Limb (tissue), 2 donors: ENCODE measurements around the gene GNB4.

Experiments used
- DNase-seq, 2 donors: peaks; one replicate each; pipeline ENCODE4 v3.0.0-alpha.2; 2016; ENCODE audit errors: extremely low spot score in 2 of 2

Gene GNB4

DNA sequence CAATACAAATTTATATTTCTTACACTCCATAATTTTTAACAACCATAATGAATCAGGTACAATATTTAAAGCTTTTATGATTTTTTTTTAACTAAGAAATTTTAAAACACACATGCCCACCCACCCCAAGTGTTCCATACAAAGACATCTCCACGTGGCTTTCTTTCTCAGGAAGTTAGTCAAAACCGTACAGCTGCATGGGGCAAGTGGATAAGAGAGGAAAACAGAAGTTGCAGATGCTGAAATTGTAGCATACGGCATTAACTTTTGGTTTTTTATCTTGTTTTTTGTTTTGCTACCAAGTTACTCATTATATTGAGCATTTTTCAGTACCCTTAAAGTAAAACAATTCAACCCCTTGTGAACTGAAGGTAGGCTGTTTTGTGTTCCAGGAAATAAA is 14.8 kb downstream of the GNB4 start:
- DNase-seq, result no peak

DNA sequence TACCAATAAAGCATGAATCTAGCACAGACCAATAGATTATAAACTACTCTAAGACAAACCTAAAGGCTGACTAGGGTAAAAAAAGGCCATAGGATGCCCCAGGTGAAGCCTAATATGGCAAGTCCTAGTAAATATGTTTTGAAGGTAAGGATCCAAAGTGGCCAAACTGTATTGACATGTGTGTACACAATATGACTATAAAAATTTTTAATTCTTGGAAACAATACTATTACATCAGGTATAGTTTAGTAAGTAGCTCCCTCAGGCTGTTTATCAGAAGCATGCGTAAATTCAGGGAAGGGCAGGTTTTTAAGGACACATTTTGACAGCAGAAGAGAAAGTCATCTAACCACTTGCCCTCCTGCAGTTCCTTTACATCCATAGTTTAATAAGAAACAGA is 18.8 kb downstream of the GNB4 start:
- DNase-seq, result no peak

DNA sequence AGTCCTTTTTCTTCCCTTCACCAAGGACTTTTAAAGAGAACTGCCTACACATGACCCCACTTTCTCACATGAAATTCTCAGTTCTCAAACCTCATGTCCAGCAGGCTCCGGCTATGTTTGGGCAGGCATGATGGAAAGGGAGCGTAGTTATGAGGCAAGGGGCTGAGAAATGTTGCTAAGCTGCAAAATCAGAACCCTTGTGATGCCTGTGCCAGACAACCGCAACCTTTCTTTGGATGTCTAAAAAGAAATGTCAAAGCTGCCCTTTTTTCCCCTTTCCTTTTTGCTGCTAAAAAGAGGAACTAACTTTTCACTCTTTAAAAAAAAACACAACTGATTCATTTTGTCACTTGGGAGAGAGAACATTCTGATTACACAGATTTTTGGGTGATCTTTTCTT is 19.2 kb downstream of the GNB4 start:
- no peak for DNase-seq

DNA sequence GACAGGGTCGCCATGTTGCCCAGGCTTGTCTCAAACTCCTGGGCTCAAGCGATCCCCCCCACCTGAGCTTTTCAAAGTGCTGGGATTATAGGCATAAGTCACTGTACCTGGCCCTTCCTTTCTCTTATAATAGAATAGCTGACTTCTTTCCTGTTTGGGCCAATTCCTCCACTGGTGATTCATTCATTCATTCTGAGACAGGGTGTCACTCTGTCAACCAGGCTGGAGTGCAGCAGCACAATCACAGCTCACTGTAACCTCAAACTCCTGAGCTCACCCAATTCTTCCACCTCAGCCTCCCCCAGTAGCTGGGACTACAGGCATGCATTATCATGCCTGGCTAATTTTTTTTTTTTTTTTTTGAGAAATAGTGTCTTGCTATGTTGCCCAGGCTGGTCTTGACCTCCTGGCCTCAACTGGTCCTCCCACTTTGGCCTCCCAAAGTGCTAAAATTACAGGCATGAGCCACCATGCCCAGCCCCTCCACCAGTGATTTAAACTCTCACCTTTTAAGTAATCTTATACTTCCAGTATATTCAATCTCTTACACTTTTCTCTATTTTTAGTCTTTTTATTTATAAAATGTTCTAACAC is 20.9 kb downstream of the GNB4 start:
- DNase-seq, result no peak

DNA sequence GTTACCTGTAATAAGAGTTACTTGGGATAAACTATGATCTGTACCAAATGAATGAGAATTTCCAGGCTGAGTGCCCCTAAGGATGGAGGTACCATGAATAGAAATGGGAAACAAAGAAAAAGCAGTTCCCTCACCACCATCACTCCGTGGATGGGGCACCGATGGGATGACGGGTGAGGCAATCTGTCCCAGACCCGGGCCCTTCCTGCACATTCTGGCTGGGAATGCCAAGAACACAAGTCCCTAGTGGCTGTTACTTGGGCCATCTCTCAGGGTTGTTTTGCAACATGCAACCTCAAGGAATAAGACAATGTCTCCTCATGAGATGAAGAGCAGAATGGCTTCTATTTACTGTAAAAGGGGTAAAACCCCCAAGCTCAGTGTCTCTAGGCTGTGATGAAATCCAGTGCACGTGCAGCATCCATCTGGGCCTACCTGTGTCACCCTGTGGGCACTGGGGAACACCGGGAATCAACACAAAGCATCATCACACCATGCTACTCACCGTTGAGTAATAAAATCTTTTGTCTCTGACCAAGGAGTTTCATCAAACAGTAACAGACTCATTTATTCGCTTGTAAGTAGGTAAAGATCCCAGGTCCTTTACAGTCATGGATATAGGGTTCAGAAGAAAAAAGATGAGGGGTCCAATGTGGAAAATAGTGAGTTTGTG is 22.3 kb downstream of the GNB4 start:
- no peak for DNase-seq

DNA sequence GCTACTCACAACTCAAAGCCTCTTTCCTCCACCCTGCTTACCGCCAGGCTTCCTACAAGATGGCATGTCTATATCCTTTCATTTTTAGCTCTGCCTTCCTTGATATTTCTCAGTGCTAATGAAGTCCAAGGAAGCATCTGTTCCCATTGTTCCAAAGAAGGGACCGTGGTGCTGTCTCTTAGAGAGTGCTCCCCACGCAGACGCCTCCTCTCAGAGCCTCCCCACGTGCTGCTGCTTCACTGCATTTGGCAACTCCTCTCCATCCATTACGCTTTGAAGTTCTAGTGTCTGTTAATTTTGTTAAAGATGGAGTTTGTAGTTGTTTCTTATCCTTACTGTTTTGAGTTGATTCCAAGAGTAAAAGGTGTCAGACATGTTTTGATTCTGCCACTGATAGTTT is 26.2 kb downstream of the GNB4 start:
- no peak for DNase-seq

DNA sequence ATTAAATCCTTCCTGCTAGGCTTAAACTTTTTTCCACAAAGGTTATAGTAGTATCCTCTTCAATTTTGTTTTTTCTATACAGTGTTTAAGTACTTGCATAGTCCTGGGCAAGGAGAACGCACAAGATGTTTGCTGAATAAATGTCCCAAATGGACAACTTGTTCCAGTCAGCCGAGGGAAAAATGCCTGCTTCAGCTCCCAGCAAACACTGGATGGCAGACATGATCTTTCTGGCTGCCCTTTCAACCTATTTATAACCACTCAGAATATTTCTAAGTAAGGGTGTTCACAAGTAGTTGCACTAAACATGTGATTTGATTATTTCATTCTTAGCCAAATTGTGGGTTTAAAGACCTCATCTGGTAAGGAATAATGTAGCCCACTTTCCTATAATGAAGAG is 29.8 kb downstream of the GNB4 start:
- DNase-seq, result peak in 1 of 2 donors; percentile 36

DNA sequence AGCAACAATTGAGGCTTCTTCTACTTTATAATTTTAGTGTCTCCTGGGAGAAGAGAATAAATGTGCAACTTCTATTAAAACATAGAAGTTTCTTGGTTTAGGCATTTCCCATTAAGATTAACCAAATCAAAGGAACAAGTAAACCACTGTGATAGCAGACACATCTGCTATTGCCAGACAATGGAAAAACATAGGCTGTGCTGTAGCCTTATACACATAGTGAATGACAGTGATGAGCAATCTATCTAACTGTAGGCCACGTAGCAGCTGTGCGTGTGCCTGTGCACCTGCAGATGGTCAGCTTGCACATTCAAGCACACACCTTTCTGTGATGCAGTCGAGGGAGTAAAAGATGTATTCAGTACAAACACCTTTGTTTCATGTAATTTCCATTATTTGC is 32.7 kb downstream of the GNB4 start:
- DNase-seq, result no peak

DNA sequence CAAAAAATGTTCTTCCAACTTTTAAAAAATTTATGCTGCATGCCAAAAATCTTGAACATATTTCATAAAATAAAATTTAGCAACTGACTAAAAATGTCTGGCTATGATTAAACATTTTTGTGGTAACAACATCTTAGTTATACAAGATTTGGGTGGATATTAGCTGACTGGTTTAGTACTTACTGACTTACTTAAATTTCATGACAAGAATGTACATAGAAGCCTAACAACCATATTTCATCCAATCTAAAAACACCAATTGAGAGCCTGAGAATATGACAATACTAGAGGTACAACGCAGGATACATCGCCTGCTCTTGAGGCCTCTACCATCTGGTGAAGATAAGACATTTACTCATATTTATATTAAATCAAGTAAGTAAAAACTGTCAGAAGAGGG is 34.6 kb downstream of the GNB4 start:
- no peak for DNase-seq

DNA sequence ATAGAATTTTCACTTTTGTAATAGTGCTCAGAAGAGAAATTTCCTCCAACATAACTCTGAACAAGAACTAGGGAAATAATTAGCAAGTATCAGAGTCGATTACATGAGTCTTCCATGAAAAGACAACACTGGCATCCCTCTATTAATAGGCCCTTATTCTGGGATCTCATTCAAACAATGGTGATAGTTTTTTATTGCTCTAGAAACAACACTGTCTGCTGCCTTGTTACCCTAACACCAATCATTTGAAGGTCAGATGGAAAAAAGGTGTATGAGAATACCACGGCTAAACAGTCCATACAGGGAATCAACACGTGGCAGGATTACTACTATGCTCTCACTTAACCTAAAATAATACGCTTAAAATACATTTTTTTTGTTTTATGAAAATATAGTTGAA is 35.9 kb downstream of the GNB4 start:
- DNase-seq, result no peak

DNA sequence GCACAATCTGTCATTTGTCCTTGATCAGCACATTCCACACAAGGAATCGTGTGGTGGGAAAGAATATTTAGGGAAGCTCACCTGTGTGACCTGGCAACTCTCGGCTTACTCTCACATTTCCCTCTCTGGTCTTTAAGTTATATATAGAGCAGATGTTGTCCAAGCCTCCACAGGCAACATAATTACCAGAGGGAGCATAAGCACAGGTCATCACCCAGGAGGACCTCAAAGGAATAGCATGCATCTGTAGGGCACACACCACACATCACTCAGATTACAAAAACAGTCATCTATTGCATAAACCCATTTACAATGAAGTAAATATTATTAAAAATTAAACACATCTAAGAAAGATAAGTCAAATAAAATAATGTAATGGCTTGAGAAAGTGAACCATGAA is 36.5 kb downstream of the GNB4 start:
- no peak for DNase-seq

DNA sequence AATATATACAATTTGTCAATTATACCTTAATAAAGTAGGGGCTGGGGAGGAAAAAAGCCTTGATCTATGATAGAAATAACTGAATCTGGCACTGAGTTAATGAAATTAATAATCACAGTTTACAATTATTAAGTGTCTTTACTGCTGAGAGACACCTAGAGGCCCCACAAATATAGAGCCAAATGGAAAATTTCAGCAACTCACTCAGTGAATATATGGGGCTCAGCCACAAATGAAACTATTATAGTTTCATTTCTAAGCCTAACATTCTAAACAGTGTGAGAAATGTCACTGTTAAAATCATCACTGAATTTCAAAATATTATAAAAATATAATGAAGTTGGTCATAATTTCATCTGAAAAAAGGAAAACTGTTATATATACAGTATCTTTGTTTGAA is 40.3 kb downstream of the GNB4 start:
- no peak for DNase-seq

DNA sequence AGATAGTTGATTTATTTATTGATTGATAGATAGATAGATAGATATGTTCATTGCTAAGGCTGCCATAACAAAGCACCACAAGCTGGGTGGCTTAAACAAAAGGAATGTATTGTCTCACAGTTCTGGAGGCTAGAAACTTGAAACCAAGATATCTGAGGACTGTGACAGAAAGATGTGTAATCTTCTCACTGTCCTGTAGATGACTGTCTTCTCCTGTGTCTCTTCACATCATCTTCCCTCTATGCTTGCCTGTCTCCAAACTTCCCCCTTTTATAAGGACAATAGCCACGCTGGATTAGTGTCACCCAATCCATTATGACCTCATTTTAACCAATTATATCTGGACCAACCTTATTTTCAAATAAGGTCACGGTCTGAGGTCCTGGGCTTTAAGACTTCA is 40.9 kb downstream of the GNB4 start:
- no peak for DNase-seq

DNA sequence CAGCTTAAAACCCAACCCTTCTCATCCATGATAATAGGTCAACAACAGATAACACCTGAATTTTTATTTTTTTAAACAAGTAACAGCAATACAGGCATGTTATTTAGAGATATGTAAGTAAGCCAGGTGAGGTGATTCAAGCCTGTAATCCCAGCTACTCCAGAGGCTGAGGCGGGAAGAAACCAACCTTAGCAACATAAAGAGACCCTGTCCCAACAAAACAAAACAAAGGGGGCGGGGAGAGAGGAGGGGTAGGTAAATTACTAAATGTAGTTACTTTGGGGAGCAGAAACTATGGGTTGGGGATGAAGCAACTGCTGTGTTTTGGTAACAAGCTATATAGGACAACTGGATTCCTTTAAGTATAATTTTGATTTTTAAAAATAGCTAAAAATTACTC is 47.0 kb downstream of the GNB4 start:
- DNase-seq, result no peak

DNA sequence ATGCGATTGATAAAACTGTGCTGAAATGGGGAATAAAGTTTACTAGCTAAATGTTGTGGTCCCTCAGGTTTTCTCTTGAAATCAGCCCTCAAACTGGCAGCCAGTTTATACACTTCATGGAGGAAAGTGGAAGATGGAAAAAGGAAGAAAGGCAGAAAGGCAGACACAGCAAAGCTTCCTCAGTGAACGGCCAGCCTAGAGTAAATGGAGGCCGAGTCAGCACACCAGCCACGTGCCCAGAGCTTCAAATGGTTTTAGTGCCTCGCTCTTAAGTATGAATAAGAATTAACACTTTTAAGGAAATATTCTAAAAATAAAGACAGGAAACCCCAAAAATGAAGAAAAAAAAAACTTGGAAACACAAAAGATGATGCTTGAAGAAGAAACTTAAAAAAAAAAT is 48.3 kb downstream of the GNB4 start:
- DNase-seq, result no peak

DNA sequence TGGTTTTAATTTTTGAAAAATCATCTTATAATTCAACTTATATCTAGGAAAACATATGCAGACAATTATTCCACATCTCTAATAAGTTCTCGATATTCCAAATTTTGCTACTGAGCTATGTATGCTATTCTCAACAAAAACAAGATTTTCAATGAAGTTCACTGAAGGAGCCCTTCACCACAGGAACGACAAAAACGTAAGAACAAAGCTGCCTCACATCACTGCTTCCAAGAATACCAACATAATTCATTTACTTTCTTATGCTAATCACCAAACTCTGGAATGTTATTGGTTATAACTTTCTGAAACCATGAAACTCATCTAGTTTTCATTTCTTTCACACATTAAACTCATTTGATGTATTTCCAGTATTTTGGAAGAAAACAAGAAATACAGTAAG is 49.7 kb downstream of the GNB4 start:
- no peak for DNase-seq

DNA sequence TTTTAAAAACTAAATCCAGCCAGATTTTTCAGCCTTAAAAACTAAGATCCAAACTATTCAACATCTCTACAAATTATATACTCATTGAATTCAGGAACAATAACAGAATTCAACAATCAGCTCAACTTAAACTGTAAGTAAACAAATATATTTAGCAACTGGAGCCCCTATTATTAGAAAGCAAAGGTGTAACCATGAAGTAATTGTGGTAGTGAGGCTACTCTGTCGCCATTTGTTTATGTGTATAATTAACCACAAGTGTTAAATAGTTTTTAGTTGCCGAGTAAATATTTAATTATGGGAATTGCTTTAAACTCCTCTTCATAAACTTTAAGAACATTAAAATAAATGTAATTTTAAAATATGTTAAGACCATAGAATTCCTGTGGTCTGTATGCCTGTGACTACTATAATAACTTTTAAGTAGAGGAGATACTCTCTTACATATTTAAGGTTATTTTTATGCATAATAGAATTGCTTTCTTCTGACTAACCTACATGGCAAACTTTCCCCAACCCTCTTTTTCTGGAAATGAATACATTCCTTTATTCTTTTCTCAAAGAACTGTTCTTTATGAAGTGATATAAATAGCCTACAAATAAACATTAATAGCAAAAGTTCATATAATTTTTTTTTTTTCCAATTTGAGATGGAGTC is 52.6 kb downstream of the GNB4 start:
- DNase-seq, result no peak

DNA sequence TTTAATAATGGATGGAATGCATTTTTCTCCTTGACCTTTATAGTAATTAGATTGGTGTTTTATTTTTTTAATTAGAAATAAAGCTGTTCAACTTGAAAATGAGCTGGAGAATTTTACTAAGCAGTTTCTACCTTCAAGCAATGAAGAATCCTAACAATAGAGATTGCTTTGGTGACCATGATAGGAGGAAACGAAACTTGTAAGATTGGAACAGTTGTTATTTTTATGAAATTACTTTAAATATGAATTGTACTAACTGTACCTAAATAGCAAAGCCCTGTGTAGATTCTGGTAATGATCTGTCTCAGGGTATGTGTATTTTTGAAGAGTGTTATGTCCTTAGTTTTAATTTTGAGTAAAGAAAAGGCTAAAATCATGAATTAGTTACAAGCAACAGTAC is 59.4 kb downstream of the GNB4 start:
- DNase-seq, result no peak

DNA sequence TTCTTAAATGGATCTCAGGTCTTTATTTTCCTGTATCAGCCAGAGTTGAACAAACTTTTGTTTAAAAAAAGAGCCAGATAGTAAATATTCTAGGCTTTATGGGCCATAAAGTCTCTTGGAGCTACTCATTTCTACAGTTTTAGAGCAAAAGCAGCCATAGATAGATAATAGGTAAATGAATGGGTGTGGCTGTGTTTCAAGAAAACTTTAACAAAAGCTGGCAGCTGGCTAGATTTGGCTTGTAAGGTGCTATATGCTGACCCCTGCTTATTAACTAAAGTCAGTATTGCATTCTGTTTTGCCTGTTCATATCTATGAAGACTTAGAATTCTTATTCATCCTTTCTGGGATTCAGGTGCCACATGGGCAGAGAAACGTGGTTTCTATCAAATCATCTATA is 74.8 kb downstream of the GNB4 start:
- no peak for DNase-seq

DNA sequence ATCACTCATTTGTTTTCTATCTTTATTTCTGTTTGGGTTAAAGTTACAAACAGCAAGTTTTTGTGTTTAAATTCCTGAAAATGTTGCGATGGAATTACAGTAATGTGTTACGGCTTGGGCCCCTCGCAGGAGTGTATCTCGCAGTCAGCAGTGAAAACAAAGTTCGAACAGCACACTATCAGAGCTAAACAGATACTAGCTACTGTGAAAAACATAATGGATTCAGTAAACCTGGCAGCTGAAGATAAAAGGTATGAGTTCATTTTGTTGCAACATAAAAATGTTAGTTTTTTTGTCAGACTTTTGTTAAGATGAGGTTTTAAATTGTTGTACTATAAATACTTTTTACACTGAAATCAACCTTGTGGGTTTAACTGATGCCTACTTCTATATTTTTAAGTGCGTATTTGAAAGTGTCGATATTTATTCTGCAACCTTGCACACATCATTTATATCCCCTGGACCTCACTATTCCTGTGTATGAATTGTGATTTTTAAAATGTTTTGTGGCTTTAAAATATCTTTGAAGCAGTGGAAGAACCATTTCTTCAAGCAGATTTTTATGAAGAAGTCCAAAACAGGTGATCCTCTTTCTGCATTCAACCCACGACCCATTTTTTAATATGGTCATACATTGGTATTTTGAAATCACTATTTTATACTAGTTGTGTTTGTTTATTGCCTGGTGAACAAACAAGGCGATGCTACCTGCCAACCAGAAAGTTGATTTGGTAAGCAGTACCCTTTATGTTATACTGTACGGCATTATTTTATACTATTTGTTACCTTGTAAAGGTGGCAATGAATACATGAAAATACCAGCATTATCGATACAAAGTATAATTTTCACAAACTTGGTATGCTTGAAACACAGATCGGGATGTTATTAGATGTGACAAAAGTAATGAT is 75.9 kb downstream of the GNB4 start:
- no peak for DNase-seq

DNA sequence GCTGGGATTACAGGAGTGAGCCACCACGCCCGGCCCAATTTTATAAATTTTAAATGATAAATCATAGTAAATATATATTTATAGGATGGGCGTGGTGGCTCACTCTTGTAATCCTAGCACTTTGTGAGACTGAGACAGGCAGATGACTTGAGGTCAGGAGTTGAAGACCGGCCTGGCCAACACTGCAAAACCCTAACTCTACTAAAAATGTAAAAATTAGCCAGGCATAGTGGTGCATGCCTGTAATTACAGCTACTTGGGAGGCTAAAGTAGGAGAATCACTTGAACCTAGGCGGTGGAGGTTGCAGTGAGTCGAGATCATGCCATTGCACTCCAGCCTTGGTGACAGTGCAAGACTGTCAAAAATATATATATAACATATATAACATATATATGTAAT is 77.3 kb downstream of the GNB4 start:
- DNase-seq, result no peak

DNA sequence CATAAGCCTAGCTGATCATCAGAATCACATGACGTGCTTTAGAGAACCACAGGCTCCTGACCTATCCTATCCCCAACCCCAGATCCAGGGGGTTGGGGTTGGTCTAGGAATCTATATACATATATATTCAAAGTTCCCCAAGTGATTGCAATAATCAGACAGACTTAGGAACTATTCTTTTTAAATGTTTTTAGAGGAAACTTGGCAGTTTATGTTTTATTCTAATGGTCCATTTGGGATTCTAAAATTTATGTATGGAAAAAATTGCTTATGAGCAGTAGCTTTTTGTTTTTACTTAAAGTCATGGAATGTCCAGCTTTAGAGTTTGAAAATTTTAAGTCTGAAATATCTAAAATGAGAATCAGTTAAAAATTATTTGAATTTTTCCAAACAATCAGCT is 81.6 kb downstream of the GNB4 start:
- no peak for DNase-seq
